Activated gamma-delta T cell treated with Interleukin-2 at 50 U/mL for 16 hours (primary cell): ENCODE data around the gene KRT14.
"Not testable (repeated sequence)": the region's sequence is repeated elsewhere in the genome, so short reads cannot be mapped to it uniquely, and the experiment has no call there.

ENCODE experiments used
- DNase-seq: peaks from one replicate; pipeline ENCODE4 v3.0.0-alpha.2; 2020

KRT14 gene

GRCh38 chr17:41576740-41577139 is 10.0 kb downstream of the KRT14 start:
- DNase-seq, result not testable (repeated sequence)

GRCh38 chr17:41575336-41575735 is 11.4 kb downstream of the KRT14 start:
- no peak for DNase-seq

- no peak for DNase-seq
These were observed 14.9 kb downstream of the KRT14 start, which contains the start of gene KRT9 for GRCh38 chr17:41571561-41572434. TSS of gene KRT9 (minus strand) at chr17:41572059. CDS start at chr17:41571992, 67 bp downstream.

GRCh38 chr17:41567317-41567716 is 19.4 kb downstream of the KRT14 start:
- DNase-seq, result peak; percentile 8

GRCh38 chr17:41565338-41565737 is 21.4 kb downstream of the KRT14 start:
- DNase-seq, result no peak

- DNase-seq, result no peak
These were observed 23.0 kb downstream of the KRT14 start for GRCh38 chr17:41563607-41564170.

GRCh38 chr17:41561554-41561953 is 25.1 kb downstream of the KRT14 start:
- DNase-seq, result no peak

- DNase-seq, result no peak
These were observed 27.1 kb downstream of the KRT14 start for GRCh38 chr17:41559548-41559947.

- no peak for DNase-seq
These were observed 29.8 kb downstream of the KRT14 start for GRCh38 chr17:41556931-41557330.

GRCh38 chr17:41556306-41556705 is 30.4 kb downstream of the KRT14 start:
- DNase-seq, result no peak

GRCh38 chr17:41555105-41555887 is 31.4 kb downstream of the KRT14 start:
- no peak for DNase-seq

GRCh38 chr17:41553987-41554680 is 32.6 kb downstream of the KRT14 start:
- no peak for DNase-seq

GRCh38 chr17:41553176-41553575 is 33.5 kb downstream of the KRT14 start:
- no peak for DNase-seq

- no peak for DNase-seq
These were observed 34.2 kb downstream of the KRT14 start for GRCh38 chr17:41552455-41552854.

- no peak for DNase-seq
These were observed 35.3 kb downstream of the KRT14 start for GRCh38 chr17:41551365-41551764.

- DNase-seq, result no peak
These were observed 37.1 kb downstream of the KRT14 start for GRCh38 chr17:41549596-41550039.

GRCh38 chr17:41548844-41549595 is 37.7 kb downstream of the KRT14 start:
- peak; percentile 79 for DNase-seq

- peak; percentile 14 for DNase-seq
These were observed 38.5 kb downstream of the KRT14 start for GRCh38 chr17:41547921-41548843.

GRCh38 chr17:41547378-41547841 is 39.3 kb downstream of the KRT14 start:
- DNase-seq, result no peak

- no peak for DNase-seq
These were observed 39.9 kb downstream of the KRT14 start for GRCh38 chr17:41546819-41547218.
